CD4-positive, alpha-beta T cell (primary cell): Measurements from ENCODE around the gene AUTS2. TPM values are rescaled to one million over a fixed set of nuclear protein-coding genes. Genes with fewer than 3 reads are reported as not detected.
A peak's percentile ranks its signal among the peaks of the same experiment; 100 is the strongest.

Experiments used
- ATAC-seq: fragments of 200-7000 bp; cut with Tn5 transposase; one replicate; pipeline ENCODE4 v1.10.0; 2022; ENCODE audit warnings: mild to moderate bottlenecking; ENCODE audit not compliant: poor library complexity
- CTCF ChIA-PET: fragments of 350-600 bp; sonication (Branson Sonifier 250); formaldehyde crosslinking; loops from one replicate; lab custom pipeline; 2021; ENCODE audit warnings: antibody characterized with exemption, inconsistent platforms; lab: Charles Lee
- POLR2A ChIA-PET: fragments of 350-600 bp; sonication (Branson Sonifier 250); formaldehyde crosslinking; loops from one replicate; lab custom pipeline; 2021; ENCODE audit warnings: antibody characterized with exemption, inconsistent platforms; lab: Charles Lee
- DNase-seq, 14 experiments: peaks; one replicate each; pipeline ENCODE4 v3.0.0-alpha.2; 2013 to 2020; ENCODE audit warnings: mixed read lengths in 2 of 14
- H3K27ac ChIP-seq, 2 donors: one replicate each; pipeline versions ENCODE4 v1.5.1 to v1.7.0; 2013; ENCODE audit warnings: low read length in 2 of 2, low read depth in 1 of 2, mild to moderate bottlenecking in 1 of 2
- H3K27me3 ChIP-seq, 2 experiments: 1 replicate in 1 of 2; 2 replicates in 1 of 2; pipeline versions ENCODE4 v1.6.1 to v1.7.0; 2013; ENCODE audit warnings: low read length in 2 of 2, control low read depth in 1 of 2, mild to moderate bottlenecking in 1 of 2, moderate library complexity in 1 of 2; ENCODE audit not compliant: insufficient read depth in 2 of 2, control insufficient read depth in 1 of 2
- H3K36me3 ChIP-seq: one replicate; pipeline ENCODE4 v1.6.1; 2013; ENCODE audit warnings: low read length, control low read depth; ENCODE audit not compliant: insufficient read depth
- H3K4me1 ChIP-seq: one replicate; pipeline ENCODE4 v1.6.1; 2013; ENCODE audit warnings: low read length, control low read depth; ENCODE audit not compliant: insufficient read depth
- H3K4me3 ChIP-seq: one replicate; pipeline ENCODE4 v1.5.1; 2013; ENCODE audit warnings: mild to moderate bottlenecking, low read length, moderate library complexity
- H3K9me3 ChIP-seq, 2 experiments: 1 replicate in 1 of 2; 2 replicates in 1 of 2; pipeline versions ENCODE4 v1.6.1 to v1.7.0; 2013; ENCODE audit warnings: low read length in 2 of 2, mild to moderate bottlenecking in 2 of 2, control low read depth in 1 of 2, moderate library complexity in 1 of 2; ENCODE audit not compliant: control insufficient read depth in 1 of 2, insufficient read depth in 1 of 2
- H3K27ac Mint-ChIP-seq: one replicate; pipeline ENCODE4 v1.8.0; 2020; ENCODE audit warnings: mixed read lengths
- H3K27me3 Mint-ChIP-seq: one replicate; pipeline ENCODE4 v1.8.0; 2021; ENCODE audit warnings: mixed read lengths
- H3K36me3 Mint-ChIP-seq: one replicate; pipeline ENCODE4 v1.8.0; 2021; ENCODE audit warnings: low read depth, mixed read lengths
- H3K4me1 Mint-ChIP-seq: one replicate; pipeline ENCODE4 v1.8.0; 2021; ENCODE audit warnings: low read depth, mixed read lengths
- H3K4me3 Mint-ChIP-seq: one replicate; pipeline ENCODE4 v1.8.0; 2020; ENCODE audit warnings: mild to moderate bottlenecking, mixed read lengths
- H3K9me3 Mint-ChIP-seq: one replicate; pipeline ENCODE4 v1.8.0; 2020; ENCODE audit warnings: mixed read lengths
- intact Hi-C, 2 experiments: fragments of 100-400 bp; cut with DNase I in 1 of 2; cut with micrococcal nuclease in 1 of 2; formaldehyde crosslinking; loops; one replicate each; pipeline versions ENCODE4 v1.15.1 to v1.9.0; 2023 to 2025; cut with DNase I, micrococcal nuclease
- total RNA-seq, 174 experiments: library from RNA in 2 of 174; stranded (reverse) in 2 of 174; gene quantifications; one replicate each; pipeline ENCODE4 v1.2.3 and lab custom pipeline; 2021 to 2026
- TF ChIP-seq, protein P1 (sequence below): fragments of 200-600 bp; IDR thresholded peaks from one replicate; pipeline ENCODE4 v1.8.0; 2022; ENCODE audit warnings: antibody characterized with exemption, mild to moderate bottlenecking

The AUTS2 gene
- total RNA-seq, 2 experiments from 2014 or later = 43.6 to 47.6 TPM

DNA sequence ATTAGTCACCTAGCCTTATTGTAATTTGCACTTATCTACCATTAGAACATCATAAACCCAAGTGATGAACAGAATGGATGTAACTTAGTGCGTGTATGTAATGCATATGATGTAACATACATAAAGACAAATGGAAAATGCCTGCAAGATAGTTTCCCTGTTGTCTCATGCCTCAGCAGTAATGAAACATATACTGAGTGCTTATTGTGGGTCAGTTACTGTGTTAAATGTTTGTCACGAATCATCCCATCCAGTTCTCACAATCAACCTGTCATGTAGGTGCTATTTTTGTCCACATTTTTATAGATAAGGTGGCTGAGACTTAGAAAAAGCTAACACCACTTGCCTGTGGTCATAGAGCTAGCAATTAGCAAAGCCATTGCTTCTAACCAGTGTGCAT is 350.8 kb downstream of the AUTS2 start:
- ChIA-PET CTCF (no interaction called here), POLR2A (no interaction called here)
- intact Hi-C loops = no loop called here
- DNase-seq = no peak
- Mint-ChIP-seq H3K4me3 (no peak overlapping the region), H3K27ac (no peak overlapping the region), H3K4me1 (peaks cover 18% of the 10 kb centered on the region), H3K36me3 (no peaks in the 10 kb centered on the region), H3K27me3 (no peaks in the 10 kb centered on the region), H3K9me3 (no peaks in the 10 kb centered on the region)
- H3K4me3 ChIP-seq = no peak overlapping the region
- H3K27me3 ChIP-seq = no peaks in the 10 kb centered on the region
- no peaks in the 10 kb centered on the region for H3K4me1 ChIP-seq
- no peak for ATAC-seq
- TF ChIP-seq, protein P1, sequence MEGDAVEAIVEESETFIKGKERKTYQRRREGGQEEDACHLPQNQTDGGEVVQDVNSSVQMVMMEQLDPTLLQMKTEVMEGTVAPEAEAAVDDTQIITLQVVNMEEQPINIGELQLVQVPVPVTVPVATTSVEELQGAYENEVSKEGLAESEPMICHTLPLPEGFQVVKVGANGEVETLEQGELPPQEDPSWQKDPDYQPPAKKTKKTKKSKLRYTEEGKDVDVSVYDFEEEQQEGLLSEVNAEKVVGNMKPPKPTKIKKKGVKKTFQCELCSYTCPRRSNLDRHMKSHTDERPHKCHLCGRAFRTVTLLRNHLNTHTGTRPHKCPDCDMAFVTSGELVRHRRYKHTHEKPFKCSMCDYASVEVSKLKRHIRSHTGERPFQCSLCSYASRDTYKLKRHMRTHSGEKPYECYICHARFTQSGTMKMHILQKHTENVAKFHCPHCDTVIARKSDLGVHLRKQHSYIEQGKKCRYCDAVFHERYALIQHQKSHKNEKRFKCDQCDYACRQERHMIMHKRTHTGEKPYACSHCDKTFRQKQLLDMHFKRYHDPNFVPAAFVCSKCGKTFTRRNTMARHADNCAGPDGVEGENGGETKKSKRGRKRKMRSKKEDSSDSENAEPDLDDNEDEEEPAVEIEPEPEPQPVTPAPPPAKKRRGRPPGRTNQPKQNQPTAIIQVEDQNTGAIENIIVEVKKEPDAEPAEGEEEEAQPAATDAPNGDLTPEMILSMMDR = no peak
- no peaks in the 10 kb centered on the region for H3K9me3 ChIP-seq
- H3K36me3 ChIP-seq = no peaks in the 10 kb centered on the region
- H3K27ac ChIP-seq = no peak overlapping the region

DNA sequence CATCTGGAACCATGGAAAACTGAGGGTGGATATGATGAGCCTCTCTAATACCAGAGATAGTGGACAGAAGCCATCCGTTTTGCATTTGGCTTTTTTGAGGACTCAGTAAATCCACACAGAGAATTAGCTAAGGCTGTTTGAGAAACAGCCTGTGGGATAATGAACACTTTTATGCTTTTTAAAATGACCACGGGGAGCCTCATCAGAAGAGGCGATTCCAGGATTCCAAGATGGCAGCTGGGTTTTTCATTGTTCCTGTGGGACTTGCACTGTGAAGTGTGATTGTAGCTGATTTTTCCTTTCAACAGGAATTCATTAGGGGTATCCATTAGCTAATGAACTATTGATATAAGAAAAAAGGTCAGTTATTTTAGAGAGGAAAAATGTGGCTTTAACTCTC is 353.2 kb downstream of the AUTS2 start:
- H3K4me1 ChIP-seq = no peaks in the 10 kb centered on the region
- H3K4me3 Mint-ChIP-seq = no peak overlapping the region

DNA sequence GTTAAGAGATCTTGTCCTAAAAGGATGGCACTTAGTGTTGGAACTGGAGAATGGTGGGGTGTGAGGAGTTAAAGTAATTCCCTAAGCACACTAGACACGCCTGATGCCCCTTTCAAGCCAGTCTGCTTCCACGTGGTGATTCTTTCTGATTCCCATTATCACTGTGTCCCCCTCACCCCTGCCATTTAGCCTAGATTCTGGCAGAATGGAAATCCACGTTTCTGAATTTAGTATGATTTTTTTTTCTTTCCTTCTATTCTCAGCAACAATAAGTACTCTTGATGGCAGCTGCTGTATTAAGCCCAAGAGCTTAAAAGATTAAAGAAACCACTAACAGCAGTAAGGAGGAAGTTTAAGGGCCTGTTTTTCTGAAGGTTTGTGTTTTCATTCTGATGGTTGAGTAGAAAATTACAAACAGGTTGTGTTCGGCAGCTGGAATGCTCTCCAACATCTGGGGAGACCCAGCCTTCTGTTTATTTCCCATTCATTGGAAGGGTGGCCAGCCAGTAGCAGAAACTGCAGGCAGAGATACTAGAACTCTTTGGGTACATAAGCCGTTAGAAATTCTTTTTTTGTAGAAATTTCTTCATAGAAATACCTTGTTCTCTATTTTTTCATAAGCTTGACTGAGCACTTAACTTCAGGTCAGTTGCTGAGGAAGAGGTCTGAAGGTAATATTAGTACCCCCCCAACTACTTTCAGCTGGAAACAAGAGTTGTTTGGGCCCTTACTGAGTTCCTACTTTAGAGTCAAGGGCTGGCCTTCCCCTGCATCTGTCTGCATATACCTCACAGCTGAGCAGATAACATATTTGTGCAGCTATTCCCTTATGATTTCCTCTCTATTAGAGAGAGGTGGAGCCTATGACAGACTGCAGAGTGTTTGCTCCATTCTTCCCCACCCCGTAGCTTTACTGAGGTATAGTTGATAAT is 355.1 kb downstream of the AUTS2 start:
- Histone ChIP-seq H3K9me3 (no peaks in the 10 kb centered on the region), H3K27me3 (no peaks in the 10 kb centered on the region), H3K36me3 (no peaks in the 10 kb centered on the region), H3K27ac (no peak overlapping the region), H3K4me3 (no peak overlapping the region), H3K4me1 (no peaks in the 10 kb centered on the region)
- H3K4me1 Mint-ChIP-seq = peaks cover 23% of the 10 kb centered on the region
- TF ChIP-seq, protein P1 = no peak
- intact Hi-C loops = no loop called here
- ChIA-PET POLR2A (interaction anchor here (1.5 to 1.7 kb wide), 2 partner anchors 9 to 11 kb away, joined by 4 to 9 read pairs; no protein-coding TSS in a partner anchor), CTCF (no interaction called here)
- DNase-seq = no peak
- no peak overlapping the region for H3K4me3 Mint-ChIP-seq
- H3K27me3 Mint-ChIP-seq = no peaks in the 10 kb centered on the region
- no peak for ATAC-seq
- H3K9me3 Mint-ChIP-seq = no peaks in the 10 kb centered on the region
- no peaks in the 10 kb centered on the region for H3K36me3 Mint-ChIP-seq
- peak overlapping the region; percentile 86 for H3K27ac Mint-ChIP-seq

More for the DNA sequence above, 353.2 kb downstream of the AUTS2 start:
- POLR2A ChIA-PET = no interaction called here
- TF ChIP-seq, protein P1 = no peak
- intact Hi-C loops = no loop called here
- H3K4me3 ChIP-seq = no peak overlapping the region
- H3K27ac Mint-ChIP-seq = no peak overlapping the region
- no peaks in the 10 kb centered on the region for H3K9me3 ChIP-seq
- no peaks in the 10 kb centered on the region for H3K27me3 Mint-ChIP-seq
- H3K36me3 Mint-ChIP-seq = no peaks in the 10 kb centered on the region
- H3K4me1 Mint-ChIP-seq = peaks cover 23% of the 10 kb centered on the region
- no peaks in the 10 kb centered on the region for H3K9me3 Mint-ChIP-seq
- DNase-seq = no peak
- no peaks in the 10 kb centered on the region for H3K36me3 ChIP-seq
- no peaks in the 10 kb centered on the region for H3K27me3 ChIP-seq
- no peak for ATAC-seq
- CTCF ChIA-PET = no interaction called here
- no peak overlapping the region for H3K27ac ChIP-seq
